NCI-H1694 (cell line): ENCODE results near the gene ALOX12B.
"Not testable (repeated sequence)": the region's sequence is repeated elsewhere in the genome, so short reads cannot be mapped to it uniquely, and the experiment has no call there.

ENCODE experiments used
- DNase-seq: peaks from one replicate; lab custom pipeline; 2025; lab: John Stamatoyannopoulos, UW

Gene ALOX12B

GRCh38 chr17:8118769-8119580 lies 31.5 kb upstream of the ALOX12B start:
- DNase-seq: peak; percentile 96

DNA sequence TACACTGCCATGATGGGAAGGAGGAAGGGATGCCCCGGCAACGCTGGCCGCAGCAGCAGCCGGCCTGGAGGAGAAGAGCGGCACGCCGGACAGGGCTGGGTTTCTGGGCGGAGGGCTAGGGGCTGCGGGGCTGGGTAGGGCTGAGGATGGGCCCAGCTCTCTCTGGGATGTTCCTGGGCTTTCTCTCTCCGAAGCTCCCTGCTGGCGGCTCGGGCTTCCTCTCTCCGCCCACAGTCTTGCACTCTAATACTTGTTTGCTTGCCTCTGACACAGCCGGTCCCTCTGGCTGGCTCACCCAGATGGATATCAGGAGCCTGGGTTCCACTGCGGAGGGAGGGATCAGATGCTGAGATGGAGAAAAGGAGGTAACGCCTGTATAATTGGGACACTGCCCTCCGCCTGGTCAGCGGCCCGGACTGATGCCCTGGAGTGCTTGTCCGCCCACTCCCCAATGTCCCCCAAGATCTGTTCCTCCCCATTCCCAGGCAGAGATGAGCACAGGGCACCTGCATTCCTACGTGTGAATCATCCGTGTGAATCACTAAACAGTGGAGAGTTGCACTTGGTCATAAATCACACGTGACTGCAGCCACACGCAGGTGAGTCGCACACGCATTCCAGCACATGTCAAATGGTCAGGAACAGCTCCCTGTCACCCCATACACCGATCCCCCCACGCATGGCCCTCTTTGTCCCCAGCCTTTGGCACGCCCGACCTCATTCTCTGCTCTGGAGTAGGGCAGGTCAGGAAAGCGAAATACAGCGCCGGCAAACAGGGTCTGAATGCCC lies 30.7 kb upstream of the ALOX12B start, which contains the start of gene ALOXE3:
Gene ALOXE3 (minus strand): TSS at position 535 of the 789 bp plus-strand sequence. CDS start 524 bp downstream, at position 11.
- peak; percentile 19 for DNase-seq

DNA sequence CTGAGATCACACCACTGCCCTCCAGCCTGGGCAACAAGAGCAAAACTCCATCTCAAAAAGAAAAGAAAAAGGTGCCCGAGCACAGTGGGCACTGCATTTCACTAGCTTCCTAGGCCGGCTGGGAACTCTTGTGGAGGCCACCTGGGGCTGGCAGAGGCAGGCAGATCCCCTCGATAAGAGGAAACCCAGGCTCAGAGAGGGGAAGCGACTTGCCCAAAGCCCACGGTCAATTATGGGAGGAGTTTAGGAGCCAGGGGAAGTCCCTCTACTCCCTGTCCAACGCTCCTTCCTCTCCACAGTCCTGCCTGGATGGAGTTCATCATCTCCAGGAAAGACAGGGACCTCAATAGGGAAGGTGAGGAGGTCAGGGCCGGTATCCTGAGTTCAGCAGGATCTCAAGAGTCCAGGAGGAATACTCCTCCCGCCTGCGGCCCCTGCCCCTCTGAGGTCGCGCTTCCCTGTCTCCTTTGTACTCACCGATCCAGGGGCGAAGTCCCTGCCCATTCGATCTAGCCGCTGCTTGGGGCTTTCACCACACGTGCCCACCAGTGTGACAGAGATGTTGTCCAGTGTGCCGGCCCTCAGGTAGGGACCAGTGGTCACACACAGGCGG lies 30.0 kb upstream of the ALOX12B start:
- no peak for DNase-seq

DNA sequence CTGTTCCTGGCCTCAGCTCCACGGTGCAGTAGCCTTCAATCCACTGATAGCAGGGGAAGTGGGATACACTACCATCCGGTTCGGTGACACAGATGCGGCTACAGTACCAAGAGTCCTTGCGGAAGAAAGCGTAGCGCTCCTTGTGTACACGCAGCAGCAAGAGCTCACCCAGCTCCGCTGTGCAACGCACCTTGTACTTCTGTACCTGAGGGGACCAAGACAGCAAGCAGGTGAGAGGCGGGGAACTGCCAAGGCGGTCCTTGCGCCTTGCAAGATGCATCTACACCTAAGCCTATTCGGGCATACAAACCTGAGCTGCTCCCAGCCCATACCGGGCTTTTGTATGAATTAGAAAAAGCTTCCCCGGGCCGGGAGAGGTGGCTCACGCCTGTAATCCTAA lies 29.3 kb upstream of the ALOX12B start:
- DNase-seq: no peak

GRCh38 chr17:8110907-8111306 lies 23.4 kb upstream of the ALOX12B start:
- no peak for DNase-seq

DNA sequence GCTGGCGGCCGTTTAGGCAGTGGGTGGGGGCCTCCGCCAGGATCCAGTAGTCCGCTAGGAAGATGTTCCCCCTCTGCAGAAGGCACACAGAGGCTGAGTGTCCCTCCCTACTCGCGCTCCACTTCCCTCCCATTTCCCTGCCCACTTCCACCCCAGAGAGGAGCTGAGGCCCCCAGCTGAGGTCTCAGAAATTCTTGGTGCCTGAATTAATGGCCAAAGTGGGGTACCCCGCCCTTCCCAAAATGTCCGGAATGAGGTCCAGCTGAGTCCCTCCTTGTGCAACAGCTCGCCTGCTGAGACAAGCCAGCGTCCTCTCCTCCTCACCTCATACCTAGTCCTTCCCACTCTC lies 22.9 kb upstream of the ALOX12B start:
- no peak for DNase-seq

- DNase-seq: peak; percentile 41
These were observed 22.3 kb upstream of the ALOX12B start for GRCh38 chr17:8109661-8110455.

- no peak for DNase-seq
These were observed 21.6 kb upstream of the ALOX12B start for GRCh38 chr17:8108972-8109660.

- not testable (repeated sequence) for DNase-seq
These were observed 19.5 kb upstream of the ALOX12B start for GRCh38 chr17:8106980-8107379.

GRCh38 chr17:8105957-8106398 lies 18.5 kb upstream of the ALOX12B start:
- no peak for DNase-seq

GRCh38 chr17:8104911-8105310 lies 17.4 kb upstream of the ALOX12B start:
- no peak for DNase-seq

DNA sequence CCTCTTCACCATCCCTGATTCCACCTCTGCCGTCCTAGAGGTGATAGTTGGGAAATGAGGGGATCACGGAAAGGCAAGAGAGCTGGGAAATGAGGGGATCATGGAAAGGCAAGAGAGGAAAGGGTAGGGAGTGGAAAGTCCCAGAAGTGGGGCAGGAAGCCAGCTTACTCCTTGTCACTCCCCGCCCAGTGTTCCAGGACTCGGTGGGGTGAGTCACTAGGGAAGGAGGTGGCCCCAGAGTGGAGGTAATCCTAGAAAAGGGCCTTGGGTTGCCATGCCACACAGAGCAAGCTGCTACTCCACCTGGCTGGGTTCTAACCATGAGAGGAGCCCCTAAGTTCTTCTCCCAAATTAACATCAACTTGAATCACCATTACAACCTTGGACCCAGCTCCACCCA lies 16.0 kb upstream of the ALOX12B start:
- DNase-seq: no peak

DNA sequence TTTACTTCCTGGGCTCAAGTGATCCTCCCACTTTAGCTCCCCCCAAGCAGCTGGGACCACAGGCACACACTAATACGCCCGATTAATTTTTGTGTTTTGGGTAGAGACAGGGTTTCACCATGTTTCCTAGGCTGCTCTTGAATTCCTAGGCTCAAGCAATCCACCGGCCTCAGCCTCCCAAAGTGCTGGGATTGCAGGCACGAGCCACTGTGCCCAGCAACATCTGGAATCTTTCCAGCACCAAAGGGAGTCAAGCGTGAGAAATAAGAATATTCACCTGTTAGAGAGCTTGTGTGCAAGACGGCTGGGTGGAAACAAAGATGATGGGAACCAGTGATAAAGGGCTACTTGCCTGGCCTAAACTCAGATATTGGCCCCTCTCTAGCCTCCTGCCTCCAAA lies 14.2 kb upstream of the ALOX12B start:
- DNase-seq: no peak

GRCh38 chr17:8100763-8101162 lies 13.2 kb upstream of the ALOX12B start:
- no peak for DNase-seq

DNA sequence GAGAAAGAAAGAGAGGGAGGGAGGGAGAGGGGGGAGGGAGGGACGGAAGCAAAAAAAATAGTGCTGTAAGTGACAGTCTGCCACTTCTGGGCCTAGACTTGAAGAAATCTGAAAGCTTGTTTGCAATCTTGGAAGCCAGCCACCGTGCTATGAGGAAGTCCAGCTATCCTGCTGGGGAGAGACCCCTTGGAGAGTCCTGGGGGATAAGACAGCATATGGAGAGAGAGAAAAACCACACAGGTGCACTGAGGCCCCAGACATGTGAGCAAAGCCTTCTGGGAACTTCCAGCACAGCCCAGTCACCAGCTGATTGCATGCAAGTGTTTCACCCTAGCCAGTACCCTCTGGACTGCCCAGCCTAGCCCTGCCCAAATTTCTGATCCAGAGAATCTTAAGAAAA lies 12.6 kb upstream of the ALOX12B start:
- no peak for DNase-seq

GRCh38 chr17:8096541-8096940 lies 9.0 kb upstream of the ALOX12B start:
- DNase-seq: no peak

DNA sequence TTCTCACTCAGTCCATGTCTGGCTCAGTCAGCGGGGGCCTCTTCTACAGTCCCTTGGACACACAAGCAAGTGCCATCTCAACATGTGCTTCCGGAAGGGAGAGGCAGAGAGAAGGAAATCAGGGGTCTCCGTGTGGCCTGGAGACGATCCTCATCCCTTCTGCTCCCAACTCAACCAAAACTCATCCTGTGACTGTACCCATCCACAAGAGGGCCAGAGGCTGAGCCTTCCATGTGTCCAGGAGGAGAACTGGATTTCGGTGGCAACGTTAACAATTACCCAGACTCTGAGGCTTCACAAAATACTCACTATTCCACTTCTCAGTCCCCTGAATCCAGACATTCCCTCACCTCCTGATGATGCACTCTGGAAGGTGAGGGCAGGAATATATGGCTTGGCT lies 7.8 kb upstream of the ALOX12B start:
- DNase-seq: no peak

DNA sequence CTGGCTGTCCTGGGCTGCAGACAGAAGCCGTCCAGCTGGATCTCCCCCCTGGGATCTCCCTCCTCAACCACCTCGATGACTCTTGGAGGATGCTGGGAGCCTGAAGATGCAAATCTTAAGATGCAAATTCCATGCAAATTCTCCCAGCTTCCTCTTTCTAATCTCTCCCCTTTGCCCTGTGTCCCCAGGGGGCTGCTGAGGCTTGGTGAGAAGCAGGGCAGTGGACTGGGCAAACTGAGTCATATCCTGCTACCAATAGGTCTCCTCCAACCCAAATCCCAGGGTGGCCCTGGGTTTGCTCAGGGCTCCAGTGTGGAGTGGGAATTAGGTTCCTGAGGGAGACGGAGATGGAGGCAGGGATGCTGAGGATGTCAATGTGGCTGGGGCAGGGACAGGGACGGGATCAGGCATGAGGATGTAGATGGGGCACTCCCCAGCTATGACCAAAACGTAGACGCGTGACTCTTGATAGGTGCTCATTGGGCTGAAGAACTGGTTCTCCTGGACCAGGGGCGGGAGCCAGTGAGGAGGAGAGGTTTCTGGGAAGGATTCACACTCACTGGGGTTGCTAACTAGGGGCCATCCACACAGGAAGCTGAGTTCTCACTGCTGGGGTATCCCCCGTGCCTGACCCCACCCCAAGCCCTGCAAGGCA lies 3.6 kb upstream of the ALOX12B start:
- no peak for DNase-seq

GRCh38 chr17:8089728-8090127 lies 2.2 kb upstream of the ALOX12B start:
- no peak for DNase-seq

DNA sequence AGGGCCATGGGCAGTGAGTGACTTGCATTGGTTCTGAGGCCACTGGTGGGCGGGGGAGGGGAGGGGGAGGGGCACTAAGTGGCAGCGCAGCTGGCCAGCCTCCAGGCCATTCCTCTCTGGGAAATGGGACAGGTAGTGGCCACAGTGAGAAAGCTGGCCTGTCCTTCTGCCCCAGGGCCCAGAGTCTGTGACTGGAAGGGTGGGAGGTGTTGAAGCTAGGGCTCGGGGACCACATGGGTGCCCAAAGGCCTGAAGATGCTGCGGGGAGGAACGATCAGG lies 375 bp upstream of the ALOX12B start:
- DNase-seq: no peak

GRCh38 chr17:8084250-8084649 lies 3.3 kb downstream of the ALOX12B start:
- DNase-seq: no peak
